Endothelial cell of umbilical vein (primary cell): ENCODE results near the gene UVSSA. TPM values are rescaled to one million over a fixed set of nuclear protein-coding genes. Genes with fewer than 3 reads are reported as not detected.

Source experiments
- BruUV-seq: library from RNA; stranded (reverse); fragments of 400-500 nt; replicated peaks from 2 replicates; lab custom pipeline; 2021; lab: Mats Ljungman, UMichigan
- CTCF ChIA-PET: fragments of 300-600, 350-600 bp; sonication (Branson Sonifier 250); formaldehyde crosslinking; loops from one replicate; lab custom pipeline; 2021; ENCODE audit warnings: antibody characterized with exemption, inconsistent platforms; lab: Charles Lee
- POLR2A ChIA-PET: fragments of 300-600, 350-600 bp; sonication (Branson Sonifier 250); formaldehyde crosslinking; loops from one replicate; lab custom pipeline; 2021; ENCODE audit warnings: antibody characterized with exemption, inconsistent platforms; lab: Charles Lee
- DNase-seq: peaks from one replicate; pipeline ENCODE4 v3.0.0-alpha.2; 2011; ENCODE audit warnings: low read depth, low spot score
- FAIRE-seq: peaks from 2 replicates; lab custom pipeline; 2011; peaks lifted over from hg19 to GRCh38; lab: Jason Lieb, UNC
- H2AFZ ChIP-seq: 2 replicates; pipeline ENCODE4 v1.6.0; 2012; ENCODE audit warnings: low read depth, low read length, control low read depth, inconsistent platforms
- H3K27ac ChIP-seq: 2 replicates; pipeline ENCODE4 v1.5.1; 2011; ENCODE audit warnings: low read depth, mild to moderate bottlenecking, control low read depth, low read length, moderate library complexity; ENCODE audit not compliant: insufficient read depth
- H3K27me3 ChIP-seq, 2 experiments: 2 replicates each; pipeline versions ENCODE4 v1.6.0 to v1.6.1; 2011; ENCODE audit warnings: low read length in 2 of 2, mixed read lengths in 1 of 2; ENCODE audit not compliant: control insufficient read depth in 2 of 2, insufficient read depth in 2 of 2
- H3K36me3 ChIP-seq, 2 experiments: 2 replicates in 1 of 2; 3 replicates in 1 of 2; pipeline ENCODE4 v1.5.1; 2011; ENCODE audit warnings: low read length in 2 of 2, mild to moderate bottlenecking in 1 of 2, moderate library complexity in 1 of 2; ENCODE audit not compliant: control insufficient read depth in 2 of 2, insufficient read depth in 2 of 2; ENCODE audit errors: extremely low read depth in 1 of 2
- H3K4me1 ChIP-seq: 3 replicates; pipeline ENCODE4 v1.5.1; 2011; ENCODE audit warnings: mild to moderate bottlenecking, low read length; ENCODE audit not compliant: control insufficient read depth, insufficient read depth; ENCODE audit errors: extremely low read depth
- H3K4me2 ChIP-seq: 2 replicates; pipeline ENCODE4 v1.6.1; 2011; ENCODE audit warnings: low read length, control low read depth, mixed read lengths; ENCODE audit not compliant: insufficient read depth
- H3K4me3 ChIP-seq, 3 experiments: fragments of 200-600 bp in 1 of 3; sonication (generic), shearing (Covaris generic) in 1 of 3; replicated peaks in 1 of 3; 2 replicates each; pipeline ENCODE4 v1.5.1; 2011 to 2016; ENCODE audit warnings: control low read depth in 3 of 3, low read length in 3 of 3, mild to moderate bottlenecking in 2 of 3, inconsistent platforms in 1 of 3, low read depth in 1 of 3, moderate library complexity in 1 of 3; ENCODE audit not compliant: insufficient read depth in 1 of 3
- H3K79me2 ChIP-seq: 2 replicates; pipeline ENCODE4 v1.6.0; 2012; ENCODE audit warnings: low read length, inconsistent platforms; ENCODE audit not compliant: control insufficient read depth, insufficient read depth
- H3K9ac ChIP-seq: replicated peaks from 2 replicates; pipeline ENCODE3; 2011; ENCODE audit warnings: low read length, control low read depth; ENCODE audit not compliant: insufficient read depth; ENCODE audit errors: extremely low read depth
- H3K9me1 ChIP-seq: replicated peaks from 3 replicates; pipeline ENCODE4 v1.6.0; 2011; ENCODE audit warnings: mild to moderate bottlenecking, low read length; ENCODE audit not compliant: control insufficient read depth, insufficient read depth; ENCODE audit errors: extremely low read depth
- H3K9me3 ChIP-seq: replicated peaks from 2 replicates; pipeline ENCODE4 v1.5.1; 2012; ENCODE audit warnings: low read length, inconsistent platforms; ENCODE audit not compliant: control insufficient read depth, insufficient read depth
- H4K20me1 ChIP-seq: replicated peaks from 2 replicates; pipeline ENCODE3; 2011; ENCODE audit warnings: mild to moderate bottlenecking, low read length; ENCODE audit not compliant: control insufficient read depth, insufficient read depth; ENCODE audit errors: extremely low read depth
- CTCF ChIP-seq, 2 donors: IDR thresholded peaks; 1 replicate in 1 of 2; 2 replicates in 1 of 2; pipeline ENCODE4 v1.5.1; 2011; ENCODE audit warnings: low read length in 2 of 2, mild to moderate bottlenecking in 2 of 2, moderate library complexity in 2 of 2, control low read depth in 1 of 2, inconsistent platforms in 1 of 2, low read depth in 1 of 2; ENCODE audit not compliant: insufficient read depth in 1 of 2; ENCODE audit errors: extremely low read depth in 1 of 2
- EZH2 ChIP-seq: IDR thresholded peaks from 2 replicates; pipeline ENCODE4 v1.6.1; 2012; ENCODE audit warnings: borderline replicate concordance, low read depth, mild to moderate bottlenecking, moderate library complexity, low read length, inconsistent platforms; ENCODE audit not compliant: severe bottlenecking
- FOS ChIP-seq: IDR thresholded peaks from 2 replicates; pipeline ENCODE4 v1.6.1; 2011; ENCODE audit warnings: mild to moderate bottlenecking, low read length, moderate library complexity, borderline replicate concordance; ENCODE audit not compliant: insufficient read depth
- GATA2 ChIP-seq: IDR thresholded peaks from 2 replicates; pipeline ENCODE4 v1.7.0; 2011; ENCODE audit warnings: low read depth, mild to moderate bottlenecking, moderate library complexity, mixed read lengths, low read length; ENCODE audit not compliant: insufficient read length, insufficient read depth
- JUN ChIP-seq: IDR thresholded peaks from 2 replicates; pipeline ENCODE4 v1.6.1; 2011; ENCODE audit warnings: borderline replicate concordance, low read depth; ENCODE audit not compliant: insufficient read length, insufficient read depth
- MYC ChIP-seq: IDR thresholded peaks from one replicate; pipeline ENCODE4 v1.6.1; 2011; ENCODE audit warnings: mild to moderate bottlenecking, low read depth, low read length
- POLR2A ChIP-seq: IDR thresholded peaks from 2 replicates; pipeline ENCODE4 v1.6.1; 2012; ENCODE audit warnings: low read depth, mild to moderate bottlenecking, control low read depth, low read length
- dilution Hi-C: fragments of 300-500 bp; cut with MboI; formaldehyde crosslinking; loops from one replicate; pipeline ENCODE4 v1.15.0; 2019; ENCODE audit warnings: low sequenced_read_pairs; ENCODE audit not compliant: extremely low pct_ligation_motif_present
- intact Hi-C: fragments of 100-400 bp; cut with micrococcal nuclease; formaldehyde crosslinking; loops from one replicate; pipeline ENCODE4 v1.10.0; 2022
- polyA plus RNA-seq, 4 experiments: library from polyadenylated mRNA; depleted of rRNA in 3 of 4; stranded (reverse) in 3 of 4; unstranded in 1 of 4; fragments of >200 nt; gene quantifications; 2 replicates each; pipeline versions ENCODE4 v1.2.1 to v1.2.3, GENCODE V29; 2011 to 2012; ENCODE audit warnings: missing spikeins in 1 of 4
- total RNA-seq: library from RNA; stranded (reverse); gene quantifications from 2 replicates; pipeline ENCODE4 v1.2.3, GENCODE V29; 2021

Gene UVSSA
- total and polyA plus RNA-seq, 2 donors (not counting 3 experiments of a cell fraction or from before 2014, with no cell fraction given), result 7.1 to 14.9 TPM

- FAIRE-seq (no peak), DNase-seq (no peak)
- TF ChIP-seq POLR2A (no peak), EZH2 (no peak), MYC (no peak), JUN (no peak), GATA2 (no peak), CTCF (IDR thresholded peaks at IDR 0.05; ENCODE audit: extremely low read depth in 1 of 2, insufficient read depth in 1 of 2, low read depth in 1 of 2, low read length in 2 of 2) (no peak), FOS (no peak)
- H3K9me1 ChIP-seq, result no peaks in the 10 kb centered on the region
- H3K27me3 ChIP-seq, result no peaks in the 10 kb centered on the region
- CTCF ChIA-PET, result interaction anchor here (0.6 to 3.9 kb wide), 6 partner anchors 7 to 275 kb away, joined by 3 to 53 read pairs (median 11); partner anchors contain the start of gene UVSSA
- H3K4me3 ChIP-seq, result no peak overlapping the region
- H4K20me1 ChIP-seq, result no peaks in the 10 kb centered on the region
- POLR2A ChIA-PET, result no interaction called here
- intact Hi-C loops, result no loop called here
- no peak overlapping the region for H3K4me2 ChIP-seq
- BruUV-seq, result no TSS peak
- no peaks in the 10 kb centered on the region for H3K79me2 ChIP-seq
- H3K36me3 ChIP-seq, result no peaks in the 10 kb centered on the region
- H2AFZ ChIP-seq, result no peak overlapping the region
- dilution Hi-C loops, result no loop called here
- H3K4me1 ChIP-seq, result no peaks in the 10 kb centered on the region
- H3K9ac ChIP-seq, result no peak overlapping the region
- no peaks in the 10 kb centered on the region for H3K9me3 ChIP-seq
- no peak overlapping the region for H3K27ac ChIP-seq
Observed at GRCh38 chr4:1354136-1354982, 7.4 kb downstream of the UVSSA start.
